HT1080 (cell line): ENCODE results near the gene TREX2. TPM values are rescaled to one million over a fixed set of nuclear protein-coding genes. Genes with fewer than 3 reads are reported as not detected.

Source experiments
- DNase-seq: peaks from one replicate; pipeline ENCODE4 v3.0.0-alpha.2; 2015; ENCODE audit warnings: low read depth
- total RNA-seq: library from RNA; depleted of rRNA; stranded (reverse); fragments of >200 nt; shearing (Covaris generic); gene quantifications from 2 replicates; pipeline ENCODE4 v1.2.3, GENCODE V29; 2014

Gene TREX2
- total RNA-seq, 1 experiment from 2014 or later, result 0.84 TPM

GRCh38 chrX:153457136-153457825 lies 11.4 kb upstream of the TREX2 start:
- DNase-seq, result no peak

- no peak for DNase-seq
These were observed 10.8 kb upstream of the TREX2 start for GRCh38 chrX:153456704-153457103.

DNA sequence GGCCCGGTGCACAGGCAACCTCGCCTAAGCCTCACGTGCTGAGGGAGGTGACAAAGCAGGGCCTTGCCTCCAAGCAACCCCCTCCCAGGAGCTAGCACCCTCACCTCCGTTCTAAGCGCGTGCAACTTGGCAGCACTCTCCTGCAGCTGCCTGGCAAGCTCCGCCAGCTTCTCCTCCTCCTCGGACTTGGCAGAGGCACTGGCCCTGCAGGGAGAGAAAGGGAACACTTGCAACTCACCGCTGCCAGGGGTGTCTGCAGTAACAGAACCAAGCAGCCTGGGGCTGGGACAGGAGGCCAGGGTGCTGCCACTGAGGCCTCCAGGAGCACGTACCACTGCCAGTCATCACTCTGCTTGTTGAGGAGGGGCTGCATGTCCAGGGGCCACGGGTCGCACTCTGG lies 10.3 kb upstream of the TREX2 start:
- DNase-seq, result no peak

GRCh38 chrX:153455571-153455970 lies 9.7 kb upstream of the TREX2 start:
- DNase-seq, result no peak

DNA sequence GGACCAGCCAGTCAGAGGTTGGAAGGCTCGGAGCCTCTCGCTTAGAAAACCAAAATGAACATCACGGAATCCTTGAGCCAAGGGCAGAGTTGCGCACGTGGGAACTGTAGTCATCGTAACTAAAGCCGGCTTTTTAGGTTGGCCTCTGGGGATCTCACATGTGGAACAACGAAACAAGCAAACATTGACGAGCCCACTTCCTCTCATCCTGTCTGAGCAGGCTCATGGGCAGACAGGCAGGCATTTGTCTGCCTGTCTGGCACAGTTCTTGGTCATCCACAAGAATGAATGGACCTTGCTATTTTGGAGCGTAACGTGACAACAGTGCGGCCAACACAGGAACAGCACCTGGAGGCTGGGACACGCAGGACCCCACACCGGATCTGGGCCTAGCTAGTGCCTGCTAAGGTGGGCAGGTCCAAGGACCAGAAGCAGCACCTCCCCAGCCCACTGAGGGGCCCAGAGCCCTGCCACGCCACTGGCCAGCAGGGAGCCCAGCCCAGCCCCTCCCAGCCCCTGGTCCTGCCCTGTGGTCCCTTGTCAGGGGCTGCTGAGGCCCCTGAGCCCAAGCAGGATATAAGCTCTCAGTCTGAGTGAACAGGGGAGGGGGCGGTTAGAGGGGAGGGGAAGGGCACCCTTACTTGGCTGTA lies 9.2 kb upstream of the TREX2 start:
- no peak for DNase-seq

DNA sequence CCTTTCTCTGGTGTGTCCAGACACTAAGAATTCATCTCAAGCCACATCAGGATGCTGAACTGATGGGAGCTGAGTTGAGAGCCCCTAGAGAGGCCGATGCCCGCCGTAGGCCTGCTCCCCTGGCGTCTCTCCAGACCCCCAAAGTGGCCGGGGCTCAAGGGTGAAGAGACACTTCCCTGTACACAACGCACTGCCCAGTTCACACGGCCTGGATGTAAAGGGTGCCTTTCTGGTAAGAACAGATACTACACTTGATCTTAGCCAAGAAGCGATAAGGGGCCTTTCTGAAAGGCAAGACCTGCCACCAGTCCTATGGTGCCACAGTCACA lies 5.1 kb upstream of the TREX2 start:
- no peak for DNase-seq

DNA sequence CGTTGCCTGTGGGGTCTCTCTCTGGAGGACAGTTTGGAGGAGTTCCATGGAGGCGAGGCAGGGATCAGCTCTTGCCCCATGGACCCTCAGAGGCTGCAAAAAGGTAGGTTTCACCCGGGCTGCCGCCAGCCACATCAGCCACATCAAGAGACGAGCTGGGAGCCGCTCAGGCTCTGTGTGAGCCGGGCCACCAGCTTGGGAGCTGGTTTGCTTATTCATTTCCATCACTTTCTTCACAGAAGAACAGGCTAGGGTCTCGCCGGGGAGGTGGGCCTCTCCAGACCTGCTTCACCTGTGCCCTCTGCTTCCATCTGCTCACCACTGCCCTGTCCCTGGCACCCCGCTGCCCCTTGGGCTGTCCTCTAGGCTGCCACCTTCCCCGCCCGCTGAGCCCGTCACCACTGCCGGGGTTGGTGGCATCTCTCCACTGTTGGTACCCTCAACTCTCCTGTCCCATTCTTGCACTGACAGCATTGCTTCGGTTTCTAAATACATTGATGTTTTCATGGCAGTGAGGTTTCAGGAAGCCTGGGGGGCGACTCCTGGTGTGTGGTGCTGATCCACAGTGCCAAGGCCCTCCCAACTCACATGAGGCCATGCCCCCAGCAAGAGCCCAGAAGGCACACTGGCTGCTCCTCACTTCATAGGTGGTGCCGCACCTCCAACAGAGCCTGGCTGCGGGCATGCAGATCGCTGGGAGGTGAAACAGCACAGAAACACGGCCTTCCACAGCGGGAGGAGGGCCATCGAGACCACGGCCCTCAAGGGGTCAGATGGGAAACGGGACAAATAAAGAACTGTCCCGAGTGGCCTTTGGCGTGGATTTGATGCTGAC lies 4.5 kb upstream of the TREX2 start:
- DNase-seq, result no peak

- no peak for DNase-seq
These were observed 3.7 kb upstream of the TREX2 start for GRCh38 chrX:153449368-153450113.

- DNase-seq, result no peak
These were observed 2.9 kb upstream of the TREX2 start for GRCh38 chrX:153448556-153449367.

DNA sequence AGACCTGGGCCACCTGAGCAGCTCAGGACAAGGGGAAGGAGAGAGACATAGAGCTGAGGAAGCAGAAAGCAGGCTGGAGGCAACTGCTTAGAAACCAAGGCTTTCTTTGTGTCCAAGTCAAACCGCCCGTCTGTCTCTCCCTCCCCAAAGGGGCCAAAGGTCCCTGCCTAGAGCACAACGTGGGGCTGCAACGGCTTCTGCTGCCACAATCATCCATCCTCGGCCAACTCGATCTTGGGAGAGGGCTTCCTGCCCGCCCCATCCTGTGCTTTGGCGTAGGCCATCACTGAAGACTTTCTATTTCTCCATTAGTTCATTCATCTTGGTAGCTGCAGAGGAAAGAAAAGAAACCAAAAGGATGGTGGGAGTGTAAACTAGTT lies 1.7 kb upstream of the TREX2 start:
- DNase-seq, result no peak

GRCh38 chrX:153446950-153447580 lies 1.2 kb upstream of the TREX2 start:
- DNase-seq, result no peak

DNA sequence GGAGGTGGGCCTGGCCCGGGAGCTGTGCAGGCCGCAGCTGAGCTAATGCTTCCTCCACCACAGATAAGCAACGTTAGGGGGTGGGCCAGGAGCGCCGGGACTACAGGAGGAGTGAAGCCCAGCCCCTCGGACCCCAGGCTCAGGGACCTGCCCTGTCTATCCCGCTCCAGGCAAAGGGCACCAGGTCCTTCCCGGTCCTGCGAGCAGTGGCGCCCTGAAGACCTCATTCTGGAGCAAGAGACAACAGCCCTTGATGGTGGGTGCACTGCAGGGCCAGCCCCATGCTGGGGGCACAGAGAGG lies 730 bp upstream of the TREX2 start:
- DNase-seq, result no peak

- DNase-seq, result no peak
These were observed 575 bp downstream of the TREX2 start for GRCh38 chrX:153445106-153445855.

DNA sequence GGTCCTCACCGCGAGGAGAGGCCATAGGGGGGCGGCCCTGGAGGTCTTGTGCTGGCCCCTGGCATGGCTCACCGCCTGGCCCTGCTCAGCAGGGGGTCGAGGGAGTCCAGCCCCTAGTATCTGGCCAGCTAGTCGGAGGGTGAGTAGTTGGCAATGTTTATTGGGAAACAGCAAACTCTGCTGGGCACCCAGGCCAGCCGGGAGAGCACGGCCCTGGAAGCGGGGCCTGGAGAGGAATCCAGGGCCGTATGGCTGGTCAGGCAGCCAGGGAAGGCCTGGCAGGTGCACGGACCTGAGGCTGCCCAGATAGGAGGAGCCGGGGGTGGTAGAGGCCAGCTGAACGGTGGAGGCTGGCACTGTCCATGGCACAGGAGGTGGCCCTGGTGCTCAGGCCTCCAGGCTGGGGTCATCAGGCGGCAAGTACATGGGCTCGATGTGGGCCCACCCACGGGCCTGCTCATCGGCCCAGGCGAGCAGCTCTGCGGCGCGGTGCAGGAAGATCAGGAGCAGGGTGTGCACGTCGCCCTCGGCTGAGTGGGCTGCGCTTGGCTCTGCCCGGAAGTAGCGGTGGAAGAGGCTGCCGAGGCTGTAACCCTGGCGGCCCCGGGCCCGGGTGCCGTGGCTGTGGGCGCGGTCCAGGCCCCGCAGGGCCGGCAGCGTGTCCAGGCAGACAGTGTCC lies 1.4 kb downstream of the TREX2 start:
- DNase-seq, result no peak

- no peak for DNase-seq
These were observed 2.2 kb downstream of the TREX2 start for GRCh38 chrX:153443476-153444332.

DNA sequence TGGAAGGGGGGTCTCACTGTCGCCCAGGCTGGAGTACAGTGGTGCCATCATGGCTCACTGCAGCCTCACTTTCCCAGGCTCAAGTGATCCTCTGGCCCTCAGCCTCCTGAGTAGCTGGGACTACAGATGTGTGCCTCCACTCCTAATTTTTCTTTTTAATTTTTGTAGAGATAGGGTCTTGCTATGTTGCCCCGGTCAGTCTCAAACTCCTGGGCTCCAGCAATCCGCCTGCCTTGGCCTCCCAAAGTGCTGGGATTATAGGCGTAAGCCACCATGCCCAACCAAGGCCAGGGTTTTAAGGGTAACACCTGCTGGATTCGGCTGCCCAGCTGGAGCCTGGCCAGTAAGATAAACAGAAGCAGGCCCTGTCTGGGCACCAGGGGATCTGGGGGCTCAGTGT lies 3.4 kb downstream of the TREX2 start:
- DNase-seq, result no peak

DNA sequence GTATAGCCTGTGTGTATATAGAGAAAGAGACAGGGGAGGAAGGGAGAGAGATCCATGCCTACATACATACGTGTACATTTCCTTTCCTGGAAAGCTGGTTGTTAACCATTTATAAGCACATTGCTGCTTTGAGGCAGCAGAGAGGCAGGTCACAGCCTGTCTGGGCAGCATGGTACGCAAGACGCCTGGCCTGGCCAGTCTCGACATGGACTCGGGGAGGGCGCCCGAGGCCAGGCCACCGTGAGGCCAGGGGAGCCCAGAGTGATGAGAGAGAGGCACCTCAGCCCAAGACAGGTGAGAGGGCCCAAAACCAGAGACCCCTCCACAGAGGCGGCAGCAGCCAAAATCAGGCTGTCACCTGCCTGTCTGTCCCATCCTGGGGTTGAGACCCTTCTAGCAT lies 3.9 kb downstream of the TREX2 start:
- DNase-seq, result no peak

- DNase-seq, result no peak
These were observed 4.6 kb downstream of the TREX2 start for GRCh38 chrX:153441296-153441695.
